GM18907 (cell line): ENCODE measurements around the gene FGFR2.
A peak's percentile ranks its signal among the peaks of the same experiment; 100 is the strongest.

Experiments
- ATAC-seq: cut with Tn5 transposase; IDR thresholded peaks from one replicate; pipeline ENCODE4 v1.9.1; 2021; ENCODE audit warnings: mild to moderate bottlenecking, moderate library complexity; ENCODE audit not compliant: unreplicated experiment

FGFR2 gene

DNA sequence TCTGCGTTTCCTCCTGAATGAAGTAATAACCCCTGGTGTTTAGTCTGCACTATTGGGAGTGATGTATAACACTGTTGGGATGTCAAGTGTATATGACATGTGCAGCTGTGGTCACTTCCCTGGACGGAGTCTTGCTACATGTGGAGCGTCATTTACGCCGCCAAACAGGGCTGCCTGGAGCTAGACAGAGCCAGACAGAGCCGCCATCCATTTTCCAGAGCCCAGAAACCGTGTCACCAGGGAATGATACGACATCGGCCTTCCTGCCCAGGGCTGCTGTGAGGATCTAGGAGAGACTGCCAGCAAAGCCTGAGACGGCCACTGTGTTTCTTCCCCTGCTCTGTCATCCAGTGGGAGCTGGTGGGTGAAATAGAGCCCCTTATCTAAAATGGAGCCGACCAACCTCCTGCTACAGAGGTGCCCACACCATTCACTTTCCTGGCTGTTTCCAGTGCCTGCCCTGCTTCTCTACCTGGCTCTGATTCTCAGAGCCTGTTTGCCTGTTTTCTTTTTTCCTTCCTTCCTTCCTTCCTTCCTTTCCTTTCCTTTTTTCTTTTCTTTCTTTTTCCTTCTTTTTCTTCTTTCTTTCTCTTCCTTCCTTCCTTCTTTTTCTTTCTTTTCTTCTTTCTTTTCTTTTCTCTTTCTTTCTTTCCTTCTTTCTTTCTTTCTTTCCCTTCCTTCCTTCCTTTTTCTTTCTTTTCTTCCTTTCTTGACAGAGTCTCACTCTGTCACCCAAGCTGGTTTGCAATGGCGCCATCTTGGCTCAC, 13.3 kb upstream of the FGFR2 start:
- no peak for ATAC-seq

DNA sequence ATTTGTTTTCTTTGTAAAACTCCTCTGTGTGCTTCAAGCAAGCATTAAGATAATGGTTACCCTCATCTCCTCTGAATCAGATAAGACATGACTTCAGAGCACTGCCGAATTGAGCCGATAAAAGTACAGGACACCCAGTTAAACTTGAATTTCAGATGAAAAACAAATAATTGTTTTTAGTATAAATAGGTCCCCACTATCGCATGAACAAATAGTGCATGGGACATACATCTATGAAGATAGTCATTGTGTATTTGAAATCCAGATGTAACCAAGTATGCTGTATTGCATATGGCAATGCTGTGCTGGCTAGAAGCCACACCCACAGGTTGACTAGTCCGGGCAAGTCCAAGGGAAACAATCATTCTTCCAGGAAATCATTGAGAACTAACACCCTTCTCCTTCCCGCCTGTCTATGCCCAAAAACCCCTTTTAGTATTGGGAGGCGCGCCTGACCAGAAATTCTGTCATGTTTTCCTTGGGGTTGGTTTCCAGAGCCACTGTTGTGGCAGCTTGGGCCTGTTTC, 12.6 kb upstream of the FGFR2 start:
- ATAC-seq, result no peak

DNA sequence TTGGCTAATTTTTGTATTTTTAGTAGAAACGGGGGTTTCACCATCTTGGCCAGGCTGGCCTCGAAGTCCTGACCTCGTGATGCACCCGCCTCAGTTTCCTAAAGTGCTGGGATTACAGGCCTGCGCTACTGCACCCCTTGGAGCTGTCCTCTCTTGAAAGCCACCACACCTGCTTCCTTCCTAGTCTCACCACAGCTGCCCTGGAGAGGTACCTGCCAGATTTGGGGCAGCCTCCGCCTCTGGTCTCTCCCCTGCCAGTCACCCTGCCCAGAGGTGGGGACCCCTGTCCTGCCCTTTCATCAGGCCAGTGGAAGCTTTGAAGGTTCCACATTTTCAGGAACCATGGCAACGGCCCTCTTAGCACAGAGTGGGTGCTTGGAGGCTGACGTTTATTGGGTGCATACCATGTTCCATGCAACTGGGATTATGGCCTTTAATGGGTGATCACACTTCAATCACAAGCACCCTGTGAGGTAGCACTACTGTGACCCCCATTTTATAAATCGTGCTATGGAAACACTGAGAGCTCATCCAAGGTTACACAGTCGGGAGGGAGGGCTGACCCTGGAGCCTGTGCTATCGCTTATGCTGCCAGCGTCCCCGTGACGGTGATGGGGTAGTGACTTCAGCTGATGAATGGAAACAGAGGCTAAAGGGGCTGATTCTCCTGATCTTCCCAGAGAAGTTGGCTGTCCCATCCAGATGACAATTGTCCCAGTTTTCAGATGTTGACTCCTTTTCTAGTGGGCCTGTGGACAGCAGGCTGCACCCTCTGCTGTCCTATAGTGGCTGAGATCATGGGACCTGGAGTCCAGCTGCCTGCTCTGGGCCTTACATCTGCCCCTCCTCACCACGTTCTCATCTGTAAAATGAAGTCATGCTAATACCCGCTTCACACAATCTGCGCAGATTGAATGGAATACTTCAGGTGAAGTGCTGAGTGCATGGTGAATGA, 11.5 kb upstream of the FGFR2 start:
- ATAC-seq, result no peak

DNA sequence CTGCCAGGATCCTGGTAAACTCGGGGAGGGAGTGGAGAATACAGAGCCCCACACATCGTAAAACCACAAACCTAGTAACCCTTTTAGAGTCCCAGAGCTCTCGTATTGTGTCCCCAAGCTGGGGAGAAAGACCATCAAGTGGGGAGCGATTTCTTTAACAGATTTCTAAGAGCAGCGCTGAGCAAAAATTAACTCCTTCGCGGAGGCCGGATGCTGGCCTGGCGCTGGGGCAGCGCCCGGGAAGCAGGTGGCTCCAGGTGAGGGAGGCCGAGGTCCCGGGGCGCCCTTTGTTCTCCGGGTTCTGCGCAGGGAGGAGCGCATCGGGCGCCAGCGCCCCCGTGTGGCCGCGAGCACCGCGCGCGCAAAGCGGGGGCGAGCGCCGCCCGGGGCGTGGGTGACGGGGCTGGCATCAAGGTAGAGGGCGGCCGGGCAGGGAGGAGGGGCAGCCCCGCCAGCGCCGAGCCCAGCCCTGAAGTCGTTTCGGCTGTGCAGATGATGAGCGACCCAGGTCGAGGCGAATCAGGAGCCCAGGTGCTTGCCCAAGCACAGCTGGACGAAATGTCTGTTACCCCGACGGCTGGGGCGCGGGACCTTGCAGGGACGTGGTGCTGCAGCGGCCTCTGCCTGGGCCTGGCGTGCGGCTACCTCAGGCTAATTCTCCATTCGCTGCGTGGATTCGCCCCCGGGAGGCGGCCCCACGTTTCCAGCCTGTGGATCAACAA, 10.4 kb upstream of the FGFR2 start:
- peak; percentile 70 for ATAC-seq

DNA sequence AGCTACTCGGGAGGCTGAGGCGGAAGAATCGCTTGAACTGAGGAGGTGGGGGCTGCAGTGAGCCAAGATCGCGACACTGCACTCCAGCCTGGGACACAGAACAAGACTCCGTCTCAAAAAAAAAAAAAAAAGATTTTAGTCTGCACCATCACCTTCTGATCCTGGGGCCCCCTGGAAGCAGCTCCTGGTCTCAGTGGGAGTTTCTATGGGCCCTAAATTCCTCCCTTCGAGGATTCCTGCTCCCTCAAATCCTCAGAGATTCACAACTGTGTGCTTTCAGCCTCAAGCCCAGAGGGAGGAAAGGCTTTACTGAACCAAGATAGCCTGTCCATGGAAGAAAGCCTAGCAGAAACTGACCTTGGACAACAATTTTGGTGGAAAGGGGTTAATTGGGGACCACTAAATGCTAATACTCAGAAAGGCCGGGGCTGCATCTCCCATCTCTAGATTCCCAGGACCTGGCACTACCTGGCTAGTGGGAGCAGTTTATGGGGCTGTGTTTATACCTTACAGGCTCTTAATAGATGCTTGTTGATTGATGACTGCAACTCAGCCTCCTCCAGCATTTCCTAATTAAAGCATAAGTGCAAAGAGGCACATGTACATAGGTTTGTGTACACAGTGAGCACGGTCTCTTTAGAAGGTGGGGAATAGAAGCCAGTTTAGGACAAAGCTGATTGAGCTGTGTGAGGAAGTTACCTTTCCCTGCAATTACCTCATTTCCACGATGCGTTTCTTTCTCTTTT, 9.2 kb upstream of the FGFR2 start:
- no peak for ATAC-seq

DNA sequence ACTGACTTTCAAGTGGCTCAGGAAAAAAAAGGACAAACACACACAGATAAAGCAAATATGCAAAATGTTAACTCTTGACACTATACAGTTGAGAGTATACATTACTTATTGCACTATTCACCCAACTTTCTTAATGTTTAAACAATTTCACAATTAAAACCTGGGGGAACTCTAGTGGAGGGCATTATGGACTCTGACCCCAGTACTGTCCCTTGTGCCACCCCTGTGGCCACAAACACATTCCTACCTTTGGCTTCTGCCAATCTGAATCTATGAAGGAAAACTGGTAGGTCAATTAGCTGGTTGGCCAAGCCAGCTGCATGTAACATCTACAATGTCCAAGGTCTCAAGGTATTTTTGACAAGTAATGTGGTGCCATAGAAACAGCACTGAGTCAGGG, 7.5 kb upstream of the FGFR2 start:
- ATAC-seq, result no peak

DNA sequence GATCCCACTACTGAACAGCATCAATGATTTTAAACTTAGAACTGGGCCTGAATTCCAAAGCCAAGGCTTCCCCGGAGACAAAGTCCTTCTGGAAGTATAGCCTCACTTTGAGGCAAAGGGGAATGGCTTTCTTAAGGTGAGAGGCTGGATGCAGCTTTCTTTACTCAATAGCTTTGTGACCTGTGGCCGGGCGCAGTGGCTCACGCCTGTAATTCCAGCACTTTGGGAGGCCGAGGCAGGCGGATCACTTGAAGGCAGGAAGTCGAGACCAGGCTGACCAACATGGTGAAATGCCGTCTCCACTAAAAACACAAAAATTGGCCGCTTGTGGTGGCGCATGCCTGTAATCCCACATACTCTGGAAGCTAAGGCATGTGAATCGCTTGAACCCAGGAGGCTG, 3.2 kb upstream of the FGFR2 start:
- ATAC-seq, result no peak

DNA sequence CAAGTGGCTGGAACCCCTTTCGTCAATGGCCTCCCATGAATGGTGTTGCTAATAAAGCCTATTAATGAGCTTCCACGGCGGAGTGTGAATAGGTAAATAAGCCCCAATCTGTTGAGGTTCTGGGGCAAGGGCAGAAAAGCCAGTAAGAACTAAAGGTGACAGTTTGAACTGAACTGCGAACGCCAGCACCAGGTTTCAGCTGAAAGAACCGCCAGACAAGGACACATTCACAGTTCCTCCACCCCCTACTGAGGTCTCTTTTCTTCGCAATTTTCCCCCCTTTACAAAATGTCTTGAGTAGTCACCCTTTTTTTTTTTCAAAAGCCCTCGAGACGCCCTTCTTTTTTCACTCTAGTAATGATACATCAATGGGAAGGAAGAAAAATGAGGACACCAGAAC, 2.4 kb upstream of the FGFR2 start:
- no peak for ATAC-seq

DNA sequence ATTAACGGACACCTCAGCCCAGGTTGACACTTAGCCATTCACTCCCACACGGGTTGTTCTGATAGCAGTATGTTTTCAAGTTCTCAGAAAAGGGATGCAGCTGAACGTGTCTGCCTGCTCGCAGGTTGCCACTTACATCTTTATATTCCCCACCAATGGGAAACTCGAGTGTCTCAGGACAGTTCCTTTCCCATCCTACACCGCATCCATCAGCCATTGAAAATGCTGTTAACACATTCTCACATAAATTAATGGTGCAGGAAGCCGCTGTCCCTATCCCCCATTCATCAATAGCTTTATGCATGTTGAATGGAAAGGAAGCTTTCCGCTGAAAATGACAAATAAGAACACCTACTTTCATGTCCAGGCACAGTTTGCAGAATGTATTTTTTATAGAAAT, 1.7 kb upstream of the FGFR2 start:
- no peak for ATAC-seq

DNA sequence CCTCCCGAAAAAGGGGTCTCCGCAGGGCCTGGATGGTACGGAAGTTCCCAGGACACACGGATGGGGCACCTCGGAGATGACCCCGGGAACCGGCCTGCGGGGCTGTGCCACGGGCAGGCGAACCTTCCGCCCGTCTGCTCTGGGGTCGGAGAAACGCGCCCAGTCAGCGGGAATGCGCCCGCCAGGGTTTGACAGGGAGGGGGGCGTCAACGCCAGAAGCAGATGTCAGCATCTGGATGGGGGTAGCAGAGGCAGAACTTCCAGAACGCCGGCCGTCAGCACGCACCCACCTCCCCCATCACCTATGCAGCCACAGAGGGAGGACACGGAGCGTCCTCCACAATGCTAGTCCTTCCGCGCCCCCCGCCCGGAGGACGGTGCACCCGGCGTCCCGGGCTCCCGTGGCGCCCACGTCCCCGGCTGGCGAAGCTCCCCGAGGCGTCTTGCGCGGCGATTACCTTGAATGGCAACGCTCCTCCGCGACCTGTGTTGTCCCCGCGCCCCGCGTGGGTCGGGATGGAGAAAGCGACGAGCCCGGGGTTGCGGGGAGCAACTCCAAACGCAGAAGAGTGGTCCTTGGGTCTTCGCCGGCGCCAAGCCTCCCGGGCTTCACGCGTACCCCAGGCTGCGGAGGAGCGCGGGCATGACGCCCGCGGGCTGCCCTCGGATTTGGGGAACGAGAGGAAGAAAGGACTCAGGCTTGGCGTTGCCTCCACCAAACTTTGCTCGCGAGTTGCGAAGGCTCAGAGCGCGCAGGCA, 561 bp downstream of the FGFR2 start:
- ATAC-seq, result no peak

DNA sequence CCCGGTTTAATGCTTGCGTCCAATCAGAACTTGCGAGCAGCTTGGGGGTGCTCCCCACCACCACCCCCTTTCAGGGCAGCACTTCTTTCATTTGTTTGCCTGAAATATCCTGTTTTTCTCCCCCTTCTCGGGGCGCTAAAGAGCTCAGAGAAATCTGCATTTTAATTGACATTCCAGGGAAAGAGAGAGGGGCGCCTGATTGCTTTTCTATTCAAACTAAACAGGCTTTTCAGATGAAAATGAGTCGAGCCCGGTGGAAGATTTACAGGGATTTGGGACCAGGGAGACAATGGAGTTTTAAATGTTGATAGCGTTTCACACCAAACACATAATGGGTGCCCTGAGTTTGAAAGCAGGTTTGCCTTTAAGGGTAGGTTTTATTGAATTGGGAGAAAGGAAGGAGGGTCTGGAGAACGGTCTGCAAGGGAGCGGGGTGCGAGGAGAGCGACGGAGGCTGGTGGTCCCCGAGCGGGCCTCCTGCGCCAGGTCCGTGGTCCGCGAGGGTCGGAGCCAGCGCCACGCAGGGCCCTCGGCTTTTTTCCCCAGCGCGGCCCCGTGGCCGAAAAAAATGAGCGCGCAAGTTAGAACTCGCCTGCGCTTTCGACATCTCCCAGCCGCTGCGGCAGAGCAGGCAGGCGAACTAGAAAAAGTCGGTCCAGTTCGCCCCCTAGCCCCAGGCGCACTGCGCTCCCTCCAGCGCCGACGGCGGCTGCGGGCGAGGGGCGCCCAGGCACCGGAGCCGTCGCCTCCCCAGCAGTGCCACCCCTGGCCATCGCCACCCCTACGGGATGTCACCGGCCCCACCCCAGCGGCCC, 1.3 kb downstream of the FGFR2 start:
- no peak for ATAC-seq

DNA sequence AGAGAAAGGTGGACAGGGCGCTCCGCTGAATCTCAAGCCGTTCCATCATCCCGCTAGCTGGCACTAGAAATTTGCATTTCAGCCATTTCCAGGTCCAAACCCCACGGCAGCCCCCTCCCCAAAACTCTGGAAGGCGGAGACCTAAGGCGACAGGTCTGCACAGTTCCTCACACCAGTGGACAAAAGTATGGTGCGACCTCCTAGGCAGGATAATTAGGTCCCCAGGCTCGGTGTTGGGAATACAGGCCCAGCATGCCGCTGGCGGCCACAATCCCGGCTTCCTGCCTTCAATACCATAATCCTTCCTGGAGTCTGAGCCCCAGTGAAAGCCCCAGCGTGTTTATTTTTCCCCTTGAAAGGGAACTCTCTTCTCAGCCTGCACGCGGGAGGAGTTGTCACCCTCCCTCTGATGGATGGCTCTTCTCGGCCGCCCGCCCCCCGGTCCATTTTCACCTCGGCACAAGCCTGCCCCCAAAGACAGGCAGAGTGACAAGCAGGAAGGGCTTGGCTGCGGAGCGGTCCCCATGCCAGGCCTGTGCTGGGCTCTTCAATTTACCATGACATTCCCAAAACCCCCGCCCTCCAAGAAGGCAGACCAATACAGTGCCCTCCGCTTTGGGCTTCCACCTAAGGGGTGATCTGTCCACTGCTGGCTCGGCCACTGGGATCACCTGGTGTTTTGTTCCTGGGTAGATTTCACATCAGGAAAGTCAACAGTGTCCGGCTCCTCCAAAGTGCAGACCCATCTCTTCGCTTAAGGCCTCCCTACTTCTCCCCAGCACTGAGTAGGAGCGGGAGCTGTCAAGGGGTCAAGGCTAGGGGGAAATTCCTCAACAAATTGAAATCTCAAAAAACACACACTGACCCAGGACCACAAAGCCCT, 2.2 kb downstream of the FGFR2 start:
- no peak for ATAC-seq

DNA sequence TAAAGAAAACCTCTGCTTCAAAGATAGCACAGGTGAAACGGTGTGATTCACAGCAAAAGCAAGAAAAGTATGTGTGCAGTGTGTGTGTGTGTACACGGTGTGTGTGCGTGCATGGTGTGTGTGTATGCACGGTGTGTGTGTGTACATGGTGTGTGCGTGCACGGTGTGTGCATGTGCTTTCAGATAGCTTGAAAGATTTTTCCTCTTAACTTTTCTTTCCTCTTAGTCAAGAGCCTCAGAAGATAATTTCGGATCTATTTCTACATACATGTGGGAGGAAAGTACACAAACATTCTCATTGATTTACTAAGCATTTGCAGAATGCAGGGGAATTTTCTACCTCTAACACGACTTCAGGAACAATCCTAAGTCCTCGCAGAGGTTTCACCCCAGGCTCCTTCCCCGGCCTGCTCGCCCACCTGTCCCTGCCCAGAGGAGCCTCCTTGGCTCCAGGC, 2.9 kb downstream of the FGFR2 start:
- ATAC-seq, result no peak

DNA sequence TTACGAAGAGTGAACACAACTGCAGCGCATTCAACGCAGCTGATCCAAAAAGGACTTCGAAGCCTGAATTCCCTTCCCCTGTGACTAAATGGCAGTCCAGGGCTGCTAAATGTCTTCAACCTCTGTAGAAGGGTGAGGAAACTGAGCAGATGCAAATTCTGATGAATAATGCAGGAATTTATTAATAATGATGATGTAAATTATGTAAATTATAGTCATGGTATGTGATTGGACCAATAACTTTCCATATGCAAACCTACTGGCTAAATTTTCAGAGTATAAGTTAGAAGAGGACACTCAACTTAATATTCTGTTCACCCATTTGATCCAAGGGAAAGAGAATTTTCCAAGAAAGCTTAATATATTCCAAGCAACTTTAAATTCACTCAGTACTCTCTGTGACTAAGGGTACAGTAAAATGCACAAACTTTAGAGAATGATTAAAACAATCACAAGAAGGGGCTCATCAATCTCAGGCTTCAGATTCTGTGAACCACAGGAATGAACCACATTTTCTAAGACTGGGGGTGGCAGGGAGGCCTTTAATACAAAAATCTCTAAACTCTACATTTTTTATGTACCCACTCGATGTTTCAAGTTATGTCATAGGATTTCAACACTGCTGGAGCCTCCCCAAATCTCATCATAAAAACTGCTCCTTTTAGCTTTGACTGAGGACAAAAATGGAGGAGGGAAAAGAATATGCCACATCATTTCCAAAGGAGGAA, 3.5 kb downstream of the FGFR2 start:
- no peak for ATAC-seq

DNA sequence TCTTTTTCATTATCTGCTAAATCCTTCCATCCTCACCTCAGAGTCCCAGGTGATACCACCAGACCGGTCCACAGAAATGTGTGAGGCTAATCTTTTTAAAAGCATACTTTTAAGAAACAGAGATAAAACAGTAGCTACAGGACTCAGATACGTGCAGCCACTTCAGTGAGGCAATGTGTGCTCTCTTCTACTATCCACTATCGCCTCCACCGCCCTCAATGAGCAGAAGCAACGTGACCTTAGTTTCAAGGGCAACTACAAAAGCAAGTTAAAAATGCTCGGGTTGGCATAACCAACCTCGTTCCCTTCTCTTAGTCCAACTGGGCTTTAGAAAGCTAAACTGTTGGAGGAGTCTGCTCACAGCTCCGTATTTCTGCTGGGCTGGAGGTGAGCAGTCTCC, 4.2 kb downstream of the FGFR2 start:
- ATAC-seq, result no peak

DNA sequence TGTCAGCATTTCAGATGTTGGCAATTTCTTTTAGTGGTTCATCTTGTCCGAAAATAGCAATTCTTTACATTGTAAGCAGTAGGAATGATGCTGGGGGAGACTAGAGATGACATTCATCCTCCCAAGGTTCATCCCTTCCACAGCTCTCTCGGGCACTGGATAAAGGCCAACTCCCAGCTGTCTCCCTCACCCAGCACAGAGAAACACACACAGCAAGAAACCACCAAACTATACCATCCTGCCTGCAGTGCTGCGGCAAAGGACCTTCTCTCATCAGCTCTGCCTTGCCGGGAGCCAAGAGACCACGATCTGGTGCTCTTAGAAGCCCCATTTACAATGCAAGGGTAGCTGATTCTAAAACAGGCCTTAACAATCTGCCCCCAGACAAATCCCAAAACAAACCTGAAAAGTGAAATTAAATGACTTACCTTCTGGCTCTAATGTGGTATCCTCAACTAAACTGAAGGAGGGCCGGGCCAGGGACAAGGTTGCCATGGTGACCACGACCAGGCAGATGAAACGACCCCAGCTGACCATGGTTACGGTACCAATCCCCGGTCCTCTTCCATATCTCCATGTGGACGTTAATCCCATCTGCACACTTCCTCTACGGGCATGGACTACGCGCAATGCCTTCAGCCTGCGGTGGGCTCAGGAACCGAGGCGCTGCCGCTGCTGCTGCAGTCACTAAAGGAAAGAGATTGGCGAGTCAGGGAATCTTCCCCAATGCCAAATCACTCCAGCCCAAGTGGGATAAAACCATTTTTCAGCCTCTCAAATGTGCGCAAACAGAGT, 4.8 kb downstream of the FGFR2 start:
- ATAC-seq, result no peak
